HCT116 (cell line): Measurements from ENCODE around the gene MRPS18A. TPM values are rescaled to one million over a fixed set of nuclear protein-coding genes. Genes with fewer than 3 reads are reported as not detected.

Source experiments
- ATAC-seq: fragments of 200-7000 bp; cut with Tn5 transposase; 2 replicates; pipeline ENCODE4 v1.9.1; 2020; ENCODE audit warnings: mild to moderate bottlenecking, moderate library complexity
- BruUV-seq: library from RNA; stranded (reverse); fragments of 400-500 nt; replicated peaks from 2 replicates; lab custom pipeline; 2021; lab: Mats Ljungman, UMichigan
- CTCF ChIA-PET: fragments of 300-600 bp; sonication (Branson Sonifier 250); formaldehyde crosslinking; loops from one replicate; lab custom pipeline; 2021; ENCODE audit warnings: antibody characterized with exemption; lab: Charles Lee
- POLR2A ChIA-PET: fragments of 300-600, 350-600 bp; sonication (Branson Sonifier 250); formaldehyde crosslinking; loops from one replicate; lab custom pipeline; 2021; ENCODE audit warnings: antibody characterized with exemption; lab: Charles Lee
- RAD21 ChIA-PET, 2 experiments: fragments of 300-600 bp; sonication (Branson Sonifier 250); formaldehyde crosslinking; loops; one replicate each; lab custom pipeline; 2023; ENCODE audit warnings: low total read pairs in 2 of 2; ENCODE audit not compliant: uncharacterized antibody in 2 of 2, unreplicated experiment in 2 of 2, low non-redundant PET in 1 of 2; lab: Charles Lee
- DNase-seq: peaks from one replicate; pipeline ENCODE4 v3.0.0-alpha.2; 2010; ENCODE audit warnings: low read depth, low spot score
- H2AFZ ChIP-seq: fragments of 200-600 bp; shearing (Covaris generic), sonication (generic); 2 replicates; pipeline ENCODE4 v1.6.1; 2017; ENCODE audit warnings: low read depth, mixed run types, mixed read lengths, antibody characterized with exemption, low read length; ENCODE audit not compliant: poor library complexity, severe bottlenecking
- H3K27ac ChIP-seq: 2 replicates; pipeline ENCODE4 v1.5.1; 2012; ENCODE audit warnings: low read depth, low read length
- H3K27me3 ChIP-seq: fragments of 200-600 bp; sonication (generic); 2 replicates; pipeline ENCODE4 v1.6.1; 2016; ENCODE audit warnings: mixed run types, low read length, mixed read lengths; ENCODE audit not compliant: insufficient read depth
- H3K36me3 ChIP-seq, 2 experiments: fragments of 200-500 bp in 1 of 2; fragments of 200-600 bp in 1 of 2; sonication (Bioruptor generic) in 1 of 2; sonication (generic) in 1 of 2; 2 replicates each; pipeline versions ENCODE4 v1.5.1 to v1.6.1; 2014 to 2016; ENCODE audit warnings: low read length in 2 of 2, inconsistent platforms in 1 of 2, mixed read lengths in 1 of 2, mixed run types in 1 of 2; ENCODE audit not compliant: insufficient read depth in 2 of 2, control insufficient read depth in 1 of 2
- H3K4me1 ChIP-seq, 2 experiments: fragments of 200-600 bp in 1 of 2; sonication (generic) in 1 of 2; 2 replicates each; pipeline versions ENCODE4 v1.5.1 to v1.6.1; 2012 to 2017; ENCODE audit warnings: low read length in 2 of 2, inconsistent platforms in 1 of 2, mild to moderate bottlenecking in 1 of 2, mixed read lengths in 1 of 2, mixed run types in 1 of 2, moderate library complexity in 1 of 2; ENCODE audit not compliant: insufficient read depth in 2 of 2, control insufficient read depth in 1 of 2
- H3K4me2 ChIP-seq: fragments of 200-600 bp; sonication (generic); 2 replicates; pipeline ENCODE4 v1.6.1; 2017; ENCODE audit warnings: mixed run types, low read length, mixed read lengths
- H3K4me3 ChIP-seq, 2 experiments: fragments of 200-600 bp in 1 of 2; sonication (generic) in 1 of 2; replicated peaks in 1 of 2; 2 replicates each; pipeline ENCODE4 v1.5.1; 2011 to 2016; ENCODE audit warnings: low read length in 2 of 2, control low read depth in 1 of 2, low read depth in 1 of 2, mild to moderate bottlenecking in 1 of 2, mixed read lengths in 1 of 2, mixed run types in 1 of 2
- H3K79me2 ChIP-seq: fragments of 200-600 bp; sonication (generic); 2 replicates; pipeline ENCODE4 v1.6.1; 2017; ENCODE audit warnings: mild to moderate bottlenecking, mixed run types, low read length, moderate library complexity, mixed read lengths; ENCODE audit not compliant: insufficient read depth
- H3K9ac ChIP-seq: fragments of 200-600 bp; sonication (generic); 2 replicates; pipeline ENCODE4 v1.6.1; 2016; ENCODE audit warnings: low read length, mixed read lengths
- H3K9me2 ChIP-seq: fragments of 200-600 bp; sonication (generic), shearing (Covaris generic); 2 replicates; pipeline ENCODE4 v1.6.1; 2017; ENCODE audit warnings: mixed run types, mild to moderate bottlenecking, moderate library complexity; ENCODE audit not compliant: insufficient read depth
- H3K9me3 ChIP-seq, 2 experiments: fragments of 200-500 bp in 1 of 2; fragments of 200-600 bp in 1 of 2; sonication (Bioruptor generic) in 1 of 2; sonication (generic) in 1 of 2; 2 replicates each; pipeline ENCODE4 v1.6.1; 2014 to 2017; ENCODE audit warnings: low read length in 2 of 2, mixed read lengths in 2 of 2, inconsistent platforms in 1 of 2, low read depth in 1 of 2, mild to moderate bottlenecking in 1 of 2, mixed run types in 1 of 2, moderate library complexity in 1 of 2; ENCODE audit not compliant: control insufficient read depth in 1 of 2, insufficient read depth in 1 of 2
- H4K20me1 ChIP-seq: fragments of 200-600 bp; sonication (generic), shearing (Covaris generic); 2 replicates; pipeline ENCODE4 v1.6.1; 2017; ENCODE audit warnings: mixed run types, mild to moderate bottlenecking, moderate library complexity; ENCODE audit not compliant: insufficient read depth
- CEBPB ChIP-seq: IDR thresholded peaks from 2 replicates; pipeline ENCODE4 v1.6.1; 2012; ENCODE audit warnings: low read depth
- EGR1 ChIP-seq: IDR thresholded peaks from 2 replicates; pipeline ENCODE4 v1.6.1; 2012; ENCODE audit warnings: low read depth
- ELF1 ChIP-seq: IDR thresholded peaks from 2 replicates; pipeline ENCODE4 v1.6.1; 2012; ENCODE audit warnings: low read depth, borderline replicate concordance
- EZH2 ChIP-seq: fragments of 200-600 bp; sonication (generic); IDR thresholded peaks from 2 replicates; pipeline ENCODE4 v1.6.1; 2017; ENCODE audit warnings: antibody characterized with exemption, mixed run types
- EZH2phosphoT487 ChIP-seq: fragments of 200-600 bp; IDR thresholded peaks from 2 replicates; pipeline ENCODE4 v1.6.1; 2018; ENCODE audit warnings: antibody characterized with exemption, borderline replicate concordance
- FOSL1 ChIP-seq: IDR thresholded peaks from 2 replicates; pipeline ENCODE4 v1.6.1; 2012; ENCODE audit warnings: low read depth
- MAX ChIP-seq: IDR thresholded peaks from 2 replicates; pipeline ENCODE4 v1.6.1; 2012
- POLR2A ChIP-seq: IDR thresholded peaks from 2 replicates; pipeline ENCODE4 v1.7.0; 2011; ENCODE audit warnings: borderline replicate concordance; ENCODE audit not compliant: insufficient read depth, insufficient read length; ENCODE audit errors: extremely low read depth
- TCF7L2 ChIP-seq: IDR thresholded peaks from 2 replicates; pipeline ENCODE4 v1.7.0; 2011; ENCODE audit warnings: borderline replicate concordance, inconsistent platforms; ENCODE audit not compliant: insufficient read depth, insufficient read length; ENCODE audit errors: extremely low read depth
- ZFX ChIP-seq: fragments of 450-650 bp; IDR thresholded peaks from 2 replicates; pipeline ENCODE4 v1.6.1; 2017
- intact Hi-C: fragments of 100-400 bp; cut with micrococcal nuclease; formaldehyde crosslinking; loops from 2 replicates; pipeline ENCODE4 v1.10.0; 2022
- total RNA-seq: library from RNA; stranded (reverse); gene quantifications from one replicate; pipeline ENCODE4 v1.2.1, GENCODE V29; 2021; ENCODE audit not compliant: unreplicated experiment
- TF ChIP-seq, protein P1 (sequence below), 3 experiments: fragments of 200-600 bp in 1 of 3; sonication (generic) in 1 of 3; IDR thresholded peaks in 2 of 3; conservative IDR thresholded peaks in 1 of 3; 2 replicates each; pipeline ENCODE4 v1.5.1; 2012 to 2017; ENCODE audit warnings: low read depth in 2 of 3, low read length in 2 of 3, antibody characterized with exemption in 1 of 3, borderline replicate concordance in 1 of 3, control low read depth in 1 of 3, mild to moderate bottlenecking in 1 of 3, mixed read lengths in 1 of 3, mixed run types in 1 of 3, moderate library complexity in 1 of 3; ENCODE audit not compliant: insufficient read depth in 1 of 3
- TF ChIP-seq, protein P2 (sequence below): IDR thresholded peaks from 2 replicates; pipeline ENCODE4 v1.6.1; 2012; ENCODE audit warnings: low read depth
- TF ChIP-seq, protein P3 (sequence below): IDR thresholded peaks from 2 replicates; pipeline ENCODE4 v1.6.1; 2012

MRPS18A gene
- total RNA-seq, 1 experiment from 2014 or later: 63.0 TPM

- Histone ChIP-seq H3K79me2 (no peaks in the 10 kb centered on the region), H3K9me2 (no peaks in the 10 kb centered on the region), H3K4me1 (no peaks in the 10 kb centered on the region), H3K27ac (no peak overlapping the region), H3K9ac (no peak overlapping the region), H3K4me2 (no peak overlapping the region), H4K20me1 (no peaks in the 10 kb centered on the region), H3K4me3 (no peak overlapping the region), H3K9me3 (no peaks in the 10 kb centered on the region), H3K36me3 (no peaks in the 10 kb centered on the region), H3K27me3 (no peaks in the 10 kb centered on the region), H2AFZ (no peak overlapping the region)
- BruUV-seq: no TSS peak
- no peak for ATAC-seq
- intact Hi-C loops: no loop called here
- DNase-seq: no peak
- ChIA-PET CTCF (interaction anchor here (1.0 kb wide), 1 partner anchor 19 kb away, joined by 3 read pairs; no protein-coding TSS in a partner anchor), RAD21 (no interaction called here), POLR2A (no interaction called here)
- TF ChIP-seq, protein P1, sequence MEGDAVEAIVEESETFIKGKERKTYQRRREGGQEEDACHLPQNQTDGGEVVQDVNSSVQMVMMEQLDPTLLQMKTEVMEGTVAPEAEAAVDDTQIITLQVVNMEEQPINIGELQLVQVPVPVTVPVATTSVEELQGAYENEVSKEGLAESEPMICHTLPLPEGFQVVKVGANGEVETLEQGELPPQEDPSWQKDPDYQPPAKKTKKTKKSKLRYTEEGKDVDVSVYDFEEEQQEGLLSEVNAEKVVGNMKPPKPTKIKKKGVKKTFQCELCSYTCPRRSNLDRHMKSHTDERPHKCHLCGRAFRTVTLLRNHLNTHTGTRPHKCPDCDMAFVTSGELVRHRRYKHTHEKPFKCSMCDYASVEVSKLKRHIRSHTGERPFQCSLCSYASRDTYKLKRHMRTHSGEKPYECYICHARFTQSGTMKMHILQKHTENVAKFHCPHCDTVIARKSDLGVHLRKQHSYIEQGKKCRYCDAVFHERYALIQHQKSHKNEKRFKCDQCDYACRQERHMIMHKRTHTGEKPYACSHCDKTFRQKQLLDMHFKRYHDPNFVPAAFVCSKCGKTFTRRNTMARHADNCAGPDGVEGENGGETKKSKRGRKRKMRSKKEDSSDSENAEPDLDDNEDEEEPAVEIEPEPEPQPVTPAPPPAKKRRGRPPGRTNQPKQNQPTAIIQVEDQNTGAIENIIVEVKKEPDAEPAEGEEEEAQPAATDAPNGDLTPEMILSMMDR (IDR thresholded peaks at IDR 0.05 in 2 of 3, conservative IDR thresholded peaks at IDR 0.05 in 1 of 3; ENCODE audit: borderline replicate concordance in 1 of 3, insufficient read depth in 1 of 3, low read depth in 2 of 3, low read length in 2 of 3): no peak
- TF ChIP-seq FOSL1 (no peak), EGR1 (no peak), POLR2A (no peak), ELF1 (no peak), EZH2 (no peak), EZH2phosphoT487 (no peak), ZFX (no peak), TCF7L2 (no peak), MAX (no peak), CEBPB (no peak)
- TF ChIP-seq, protein P2, sequence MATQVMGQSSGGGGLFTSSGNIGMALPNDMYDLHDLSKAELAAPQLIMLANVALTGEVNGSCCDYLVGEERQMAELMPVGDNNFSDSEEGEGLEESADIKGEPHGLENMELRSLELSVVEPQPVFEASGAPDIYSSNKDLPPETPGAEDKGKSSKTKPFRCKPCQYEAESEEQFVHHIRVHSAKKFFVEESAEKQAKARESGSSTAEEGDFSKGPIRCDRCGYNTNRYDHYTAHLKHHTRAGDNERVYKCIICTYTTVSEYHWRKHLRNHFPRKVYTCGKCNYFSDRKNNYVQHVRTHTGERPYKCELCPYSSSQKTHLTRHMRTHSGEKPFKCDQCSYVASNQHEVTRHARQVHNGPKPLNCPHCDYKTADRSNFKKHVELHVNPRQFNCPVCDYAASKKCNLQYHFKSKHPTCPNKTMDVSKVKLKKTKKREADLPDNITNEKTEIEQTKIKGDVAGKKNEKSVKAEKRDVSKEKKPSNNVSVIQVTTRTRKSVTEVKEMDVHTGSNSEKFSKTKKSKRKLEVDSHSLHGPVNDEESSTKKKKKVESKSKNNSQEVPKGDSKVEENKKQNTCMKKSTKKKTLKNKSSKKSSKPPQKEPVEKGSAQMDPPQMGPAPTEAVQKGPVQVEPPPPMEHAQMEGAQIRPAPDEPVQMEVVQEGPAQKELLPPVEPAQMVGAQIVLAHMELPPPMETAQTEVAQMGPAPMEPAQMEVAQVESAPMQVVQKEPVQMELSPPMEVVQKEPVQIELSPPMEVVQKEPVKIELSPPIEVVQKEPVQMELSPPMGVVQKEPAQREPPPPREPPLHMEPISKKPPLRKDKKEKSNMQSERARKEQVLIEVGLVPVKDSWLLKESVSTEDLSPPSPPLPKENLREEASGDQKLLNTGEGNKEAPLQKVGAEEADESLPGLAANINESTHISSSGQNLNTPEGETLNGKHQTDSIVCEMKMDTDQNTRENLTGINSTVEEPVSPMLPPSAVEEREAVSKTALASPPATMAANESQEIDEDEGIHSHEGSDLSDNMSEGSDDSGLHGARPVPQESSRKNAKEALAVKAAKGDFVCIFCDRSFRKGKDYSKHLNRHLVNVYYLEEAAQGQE: no peak
- TF ChIP-seq, protein P3, sequence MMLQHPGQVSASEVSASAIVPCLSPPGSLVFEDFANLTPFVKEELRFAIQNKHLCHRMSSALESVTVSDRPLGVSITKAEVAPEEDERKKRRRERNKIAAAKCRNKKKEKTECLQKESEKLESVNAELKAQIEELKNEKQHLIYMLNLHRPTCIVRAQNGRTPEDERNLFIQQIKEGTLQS: no peak
Measured at GRCh38 chr6:43648248-43648647, 39.3 kb downstream of the MRPS18A start.
